Measurements from ENCODE around the gene TLR10.

The TLR10 gene

GRCh38 chr4:38734446-38734845 lies 48.3 kb downstream of the TLR10 start:
- H3K36me3 ChIP-seq (ENCODE audit: insufficient read depth, low read length): no peaks in the 10 kb centered on the region
- no peaks in the 10 kb centered on the region for H3K4me1 ChIP-seq (ENCODE audit: insufficient read depth, low read length)
- H3K4me2 ChIP-seq (ENCODE audit: insufficient read depth, low read length): no peak overlapping the region
- H2AFZ ChIP-seq (ENCODE audit: low read depth, low read length): no peak overlapping the region
- TF ChIP-seq EZH2 (IDR thresholded peaks at IDR 0.05; ENCODE audit: borderline replicate concordance, low read depth, low read length, severe bottlenecking) (no peak), CTCF (IDR thresholded peaks at IDR 0.05; ENCODE audit: borderline replicate concordance, extremely low read depth, low read length, poor library complexity, severe bottlenecking) (no peak)
- H3K79me2 ChIP-seq (ENCODE audit: insufficient read depth, low read length): no peaks in the 10 kb centered on the region
- no peak overlapping the region for H3K4me3 ChIP-seq (ENCODE audit: low read depth in 1 of 2, low read length in 2 of 2)
- no peak overlapping the region for H3K9ac ChIP-seq (ENCODE audit: low read depth, low read length)
- H3K9me3 ChIP-seq (ENCODE audit: insufficient read depth, low read length, severe bottlenecking): peaks cover 3% of the 10 kb centered on the region
- no peaks in the 10 kb centered on the region for H4K20me1 ChIP-seq (ENCODE audit: insufficient read depth, low read length)
- H3K27ac ChIP-seq (ENCODE audit: low read length): no peak overlapping the region
- ATAC-seq (ENCODE audit: insufficient read depth, low read depth) (no peak), DNase-seq (no peak)
- H3K27me3 ChIP-seq (ENCODE audit: insufficient read depth, low read length, poor library complexity): no peaks in the 10 kb centered on the region

- DNase-seq (no peak), ATAC-seq (ENCODE audit: insufficient read depth, low read depth) (no peak)
- Histone ChIP-seq H4K20me1 (ENCODE audit: insufficient read depth, low read length) (no peaks in the 10 kb centered on the region), H3K4me3 (ENCODE audit: low read depth in 1 of 2, low read length in 2 of 2) (no peak overlapping the region), H3K36me3 (ENCODE audit: insufficient read depth, low read length) (no peaks in the 10 kb centered on the region), H3K4me2 (ENCODE audit: insufficient read depth, low read length) (no peak overlapping the region), H3K79me2 (ENCODE audit: insufficient read depth, low read length) (no peaks in the 10 kb centered on the region), H3K9ac (ENCODE audit: low read depth, low read length) (no peak overlapping the region), H2AFZ (ENCODE audit: low read depth, low read length) (no peak overlapping the region), H3K9me3 (ENCODE audit: insufficient read depth, low read length, severe bottlenecking) (peaks cover 3% of the 10 kb centered on the region), H3K4me1 (ENCODE audit: insufficient read depth, low read length) (no peaks in the 10 kb centered on the region), H3K27me3 (ENCODE audit: insufficient read depth, low read length, poor library complexity) (no peaks in the 10 kb centered on the region), H3K27ac (ENCODE audit: low read length) (no peak overlapping the region)
- TF ChIP-seq EZH2 (IDR thresholded peaks at IDR 0.05; ENCODE audit: borderline replicate concordance, low read depth, low read length, severe bottlenecking): no peak
- TF ChIP-seq CTCF (IDR thresholded peaks at IDR 0.05; ENCODE audit: borderline replicate concordance, extremely low read depth, low read length, poor library complexity, severe bottlenecking): no peak
Observed at GRCh38 chr4:38733663-38734062, 49.1 kb downstream of the TLR10 start.

- H2AFZ ChIP-seq (ENCODE audit: low read depth, low read length): no peak overlapping the region
- no peak overlapping the region for H3K4me3 ChIP-seq (ENCODE audit: low read depth in 1 of 2, low read length in 2 of 2)
- no peaks in the 10 kb centered on the region for H3K27me3 ChIP-seq (ENCODE audit: insufficient read depth, low read length, poor library complexity)
- no peaks in the 10 kb centered on the region for H3K79me2 ChIP-seq (ENCODE audit: insufficient read depth, low read length)
- H3K36me3 ChIP-seq (ENCODE audit: insufficient read depth, low read length): no peaks in the 10 kb centered on the region
- TF ChIP-seq CTCF (IDR thresholded peaks at IDR 0.05; ENCODE audit: borderline replicate concordance, extremely low read depth, low read length, poor library complexity, severe bottlenecking) (peak; percentile 93), EZH2 (IDR thresholded peaks at IDR 0.05; ENCODE audit: borderline replicate concordance, low read depth, low read length, severe bottlenecking) (no peak)
- ATAC-seq (ENCODE audit: insufficient read depth, low read depth) (peak; percentile 93), DNase-seq (peak; percentile 76)
- H4K20me1 ChIP-seq (ENCODE audit: insufficient read depth, low read length): no peaks in the 10 kb centered on the region
- H3K9ac ChIP-seq (ENCODE audit: low read depth, low read length): no peak overlapping the region
- H3K4me1 ChIP-seq (ENCODE audit: insufficient read depth, low read length): no peaks in the 10 kb centered on the region
- H3K9me3 ChIP-seq (ENCODE audit: insufficient read depth, low read length, severe bottlenecking): peaks cover 3% of the 10 kb centered on the region
- no peak overlapping the region for H3K4me2 ChIP-seq (ENCODE audit: insufficient read depth, low read length)
- no peak overlapping the region for H3K27ac ChIP-seq (ENCODE audit: low read length)
Observed at GRCh38 chr4:38730830-38731646, 51.8 kb downstream of the TLR10 start.
